Neural progenitor cell (in vitro differentiated cells): ENCODE measurements around the gene NMS.

Experiments
- CTCF ChIP-seq: fragments of 200-600 bp; sonication (generic); IDR thresholded peaks from 2 replicates; pipeline ENCODE4 v1.5.1; 2017; ENCODE audit warnings: antibody characterized with exemption, mild to moderate bottlenecking
- EZH2 ChIP-seq: fragments of 200-600 bp; sonication (generic); IDR thresholded peaks from 2 replicates; pipeline ENCODE4 v1.6.1; 2017; ENCODE audit warnings: antibody characterized with exemption, mild to moderate bottlenecking, moderate library complexity
- EZH2phosphoT487 ChIP-seq: fragments of 200-600 bp; sonication (generic); IDR thresholded peaks from 2 replicates; pipeline ENCODE4 v1.6.1; 2017; ENCODE audit warnings: antibody characterized with exemption

GRCh38 chr2:100423631-100424030, 46.7 kb upstream of the NMS start:
- TF ChIP-seq CTCF (no peak), EZH2 (no peak), EZH2phosphoT487 (no peak)
